Measurements from ENCODE around the gene NEK10. TPM values are rescaled to one million over a fixed set of nuclear protein-coding genes. Genes with fewer than 3 reads are reported as not detected.

Gene NEK10
- total RNA-seq, 4 donors from 2014 or later = 1.7 to 2.1 (median 2.1) TPM; not detected in 1

- 84 to 85% methylated on average over 3 of the region's 3 CpGs for WGBS, 2 donors
- no peak for DNase-seq (ENCODE audit: low spot score in 2 of 2)
- no peak overlapping the region for H3K4me3 ChIP-seq (ENCODE audit: low read depth, poor library complexity, severe bottlenecking)
- no peak for TF ChIP-seq POLR2A (IDR thresholded peaks at IDR 0.05)
- intact Hi-C loops (cut with DNase I; ENCODE audit: low total_unique reads) = no loop called here
Observed at GRCh38 chr3:27074914-27075313, 294.3 kb downstream of the NEK10 start.

DNA sequence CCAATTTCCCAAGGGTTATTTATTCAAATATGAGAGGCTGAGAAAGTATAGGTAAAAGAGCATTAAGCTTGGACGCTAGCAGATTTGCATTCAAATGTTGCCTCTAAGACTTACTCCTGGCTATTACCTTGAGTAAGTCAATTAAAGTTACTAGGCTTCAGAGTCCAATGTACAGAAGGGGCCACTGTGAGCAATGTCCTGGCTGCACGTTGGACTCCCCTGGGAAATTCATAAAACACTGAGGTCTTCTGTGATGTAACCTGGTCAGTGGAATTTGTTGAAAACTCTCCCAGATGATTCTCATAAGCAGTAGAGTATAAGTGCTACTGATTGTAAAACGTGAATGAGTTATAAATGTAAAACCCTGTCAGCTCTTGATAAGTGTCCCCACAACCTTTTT, 295.3 kb downstream of the NEK10 start:
- H3K4me3 ChIP-seq (ENCODE audit: low read depth, poor library complexity, severe bottlenecking) = no peak overlapping the region
- 73 to 82% methylated on average over 3 of the region's 3 CpGs for WGBS, 2 donors
- no peak for DNase-seq (ENCODE audit: low spot score in 2 of 2)

GRCh38 chr3:27072810-27073651, 296.2 kb downstream of the NEK10 start:
- no peak overlapping the region for H3K4me3 ChIP-seq (ENCODE audit: low read depth, poor library complexity, severe bottlenecking)
- intact Hi-C loops (cut with DNase I; ENCODE audit: low total_unique reads) = no loop called here
- no peak for DNase-seq (ENCODE audit: low spot score in 2 of 2)
- 62 to 63% methylated on average over 8 of the region's 8 CpGs for WGBS, 2 donors
- TF ChIP-seq POLR2A (IDR thresholded peaks at IDR 0.05) (no peak), CTCF (IDR thresholded peaks at IDR 0.05) (no peak)

More for the DNA sequence above, 295.3 kb downstream of the NEK10 start:
- intact Hi-C loops (cut with DNase I; ENCODE audit: low total_unique reads) = no loop called here
- TF ChIP-seq POLR2A (IDR thresholded peaks at IDR 0.05) (no peak), CTCF (IDR thresholded peaks at IDR 0.05) (no peak)

DNA sequence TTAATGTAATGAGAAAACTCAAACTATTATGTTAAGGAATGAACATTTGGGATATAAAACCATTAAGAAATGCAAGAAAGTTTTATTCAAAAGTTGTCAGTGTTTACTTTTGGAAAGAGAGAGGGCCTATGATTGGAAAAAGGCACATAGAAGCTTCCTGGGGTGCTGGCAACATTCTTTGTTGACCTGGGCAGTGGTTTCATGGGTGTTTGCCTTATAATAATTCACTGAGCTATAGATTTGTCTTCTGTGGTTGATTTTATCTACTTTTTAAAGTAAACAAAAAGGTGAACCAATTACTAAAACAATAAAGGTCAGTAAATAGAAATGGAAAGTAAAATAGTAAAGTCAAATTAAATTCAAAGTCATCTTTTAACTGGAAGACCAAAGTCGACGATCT, 308.8 kb downstream of the NEK10 start:
- no peak for DNase-seq (ENCODE audit: low spot score in 2 of 2)
- no peak for TF ChIP-seq POLR2A (IDR thresholded peaks at IDR 0.05)
- no peak for TF ChIP-seq CTCF (IDR thresholded peaks at IDR 0.05)
- intact Hi-C loops (cut with DNase I; ENCODE audit: low total_unique reads) = no loop called here
- 75 to 78% methylated on average over 2 of the region's 2 CpGs for WGBS, 2 donors
- no peak overlapping the region for H3K4me3 ChIP-seq (ENCODE audit: low read depth, poor library complexity, severe bottlenecking)

Other genes with a start within 250 kb of the NEK10 start
- gene SLC4A7, start 115.0 kb upstream of the NEK10 start, total RNA-seq = 10 to 100 TPM in 2 of 4 donors, 1 to 10 TPM in 2; 3.8 to 11.4 (median 9.9) TPM

All from lower leg skin (tissue), 4 donors.